Measurements from ENCODE around the gene MED25. TPM values are rescaled to one million over a fixed set of nuclear protein-coding genes. Genes with fewer than 3 reads are reported as not detected.

Gene MED25
- total and polyA plus RNA-seq, 2 donors (not counting 1 experiment from before 2014, with no cell fraction given): 11.2 to 20.2 TPM

DNA sequence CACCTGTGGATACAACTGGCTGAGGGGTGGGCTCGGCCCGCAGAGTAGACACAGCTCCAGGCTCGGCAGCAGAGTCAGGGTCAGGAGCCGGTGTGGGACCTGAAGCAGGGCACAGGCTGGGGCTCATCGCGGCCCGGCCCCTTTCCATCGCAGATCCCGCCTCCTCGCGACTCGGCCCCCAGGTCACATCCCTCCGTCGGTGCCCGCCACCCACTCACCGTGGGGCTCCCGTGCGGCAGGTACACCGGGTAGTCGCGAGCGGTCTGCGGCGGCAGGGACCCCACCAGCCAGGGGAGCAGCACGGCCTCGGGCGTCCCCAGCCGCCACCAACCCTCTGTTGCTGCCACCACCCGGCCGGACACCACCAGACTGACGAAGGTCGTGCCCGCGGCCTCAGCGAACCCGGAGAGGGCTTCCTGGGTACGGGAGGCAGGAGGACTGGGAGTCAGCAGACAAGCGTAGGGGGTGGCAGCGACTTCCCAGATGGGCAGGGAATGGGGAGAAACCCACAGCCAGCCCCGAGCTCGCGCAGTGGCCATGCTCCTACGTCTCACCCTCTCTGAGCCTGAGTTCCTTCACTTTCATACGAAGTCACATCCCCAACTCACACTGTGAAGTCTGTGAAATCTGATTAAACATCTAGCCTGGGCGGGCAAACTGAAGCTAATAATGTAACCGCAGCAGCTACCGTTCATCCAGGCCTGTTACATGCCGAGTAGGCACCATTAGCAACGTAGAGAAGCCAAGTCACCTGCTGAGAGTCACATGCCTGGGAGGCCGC, 8.7 kb upstream of the MED25 start:
- Histone ChIP-seq H2AFZ (ENCODE audit: low read length) (peak overlapping the region; percentile 69), H3K27me3 (ENCODE audit: control insufficient read depth, insufficient read depth, low read length) (no peaks in the 10 kb centered on the region), H3K4me3 (replicated peaks in 1 of 4; ENCODE audit: control extremely low read depth in 1 of 4, insufficient read depth in 1 of 4, low read depth in 3 of 4, low read length in 4 of 4) (peak overlapping the region; percentile 59 to 73 (median 66)), H3K27ac (ENCODE audit: insufficient read depth, low read length) (peak overlapping the region; percentile 55), H3K9ac (ENCODE audit: insufficient read depth, low read length) (peak overlapping the region; percentile 67), H3K4me2 (ENCODE audit: extremely low read depth, insufficient read depth, low read length) (peak overlapping the region; percentile 86), H3K9me3 (ENCODE audit: control insufficient read depth, insufficient read depth, low read depth, low read length) (no peaks in the 10 kb centered on the region), H3K4me1 (ENCODE audit: control insufficient read depth, extremely low read depth, insufficient read depth, low read length) (peaks cover 8% of the 10 kb centered on the region), H4K20me1 (ENCODE audit: control insufficient read depth, extremely low read depth, insufficient read depth, low read length) (no peaks in the 10 kb centered on the region), H3K36me3 (ENCODE audit: control insufficient read depth, insufficient read depth, low read length) (peaks cover 9% of the 10 kb centered on the region), H3K79me2 (ENCODE audit: control insufficient read depth, insufficient read depth, low read length) (no peaks in the 10 kb centered on the region)
- peak in 1 of 2 donors; percentile 19 for DNase-seq (ENCODE audit: low read depth in 2 of 2)
- no peak for TF ChIP-seq EZH2 (IDR thresholded peaks at IDR 0.05; ENCODE audit: low read length, missing control alignments)

DNA sequence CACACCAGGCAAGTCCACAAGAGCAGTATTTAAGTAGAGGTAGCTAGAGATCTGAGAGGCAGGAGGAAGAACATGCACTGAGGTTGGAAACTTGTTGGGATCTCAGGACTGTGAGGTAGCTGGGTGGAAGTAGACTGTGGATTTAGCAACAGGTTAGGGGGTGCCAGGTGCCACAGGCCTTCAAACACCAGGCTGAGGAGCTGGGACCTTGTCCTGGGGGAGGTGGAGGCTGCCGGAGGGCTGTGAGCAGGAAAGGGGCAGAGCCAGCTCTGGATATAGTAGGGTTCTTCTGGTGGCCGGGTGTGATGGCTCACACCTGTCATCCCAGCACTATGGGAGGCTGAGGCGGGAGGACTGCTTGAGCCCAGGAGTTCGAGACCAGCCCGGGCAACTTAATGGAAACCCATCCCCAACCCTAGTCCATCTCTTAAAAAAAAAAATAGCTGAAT, 8.1 kb upstream of the MED25 start:
- DNase-seq (ENCODE audit: low read depth in 2 of 2): no peak
- Histone ChIP-seq H3K9me3 (ENCODE audit: control insufficient read depth, insufficient read depth, low read depth, low read length) (no peaks in the 10 kb centered on the region), H3K27ac (ENCODE audit: insufficient read depth, low read length) (no peak overlapping the region), H3K4me1 (ENCODE audit: control insufficient read depth, extremely low read depth, insufficient read depth, low read length) (peaks cover 8% of the 10 kb centered on the region), H3K79me2 (ENCODE audit: control insufficient read depth, insufficient read depth, low read length) (no peaks in the 10 kb centered on the region), H3K9ac (ENCODE audit: insufficient read depth, low read length) (peak overlapping the region; percentile 9), H4K20me1 (ENCODE audit: control insufficient read depth, extremely low read depth, insufficient read depth, low read length) (no peaks in the 10 kb centered on the region), H2AFZ (ENCODE audit: low read length) (peak overlapping the region; percentile 1), H3K4me3 (replicated peaks in 1 of 4; ENCODE audit: control extremely low read depth in 1 of 4, insufficient read depth in 1 of 4, low read depth in 3 of 4, low read length in 4 of 4) (peak overlapping the region in 2 of 4 experiments; percentile 44 to 73), H3K27me3 (ENCODE audit: control insufficient read depth, insufficient read depth, low read length) (no peaks in the 10 kb centered on the region), H3K36me3 (ENCODE audit: control insufficient read depth, insufficient read depth, low read length) (peaks cover 9% of the 10 kb centered on the region), H3K4me2 (ENCODE audit: extremely low read depth, insufficient read depth, low read length) (peak overlapping the region; percentile 86)
- no peak for TF ChIP-seq EZH2 (IDR thresholded peaks at IDR 0.05; ENCODE audit: low read length, missing control alignments)

DNA sequence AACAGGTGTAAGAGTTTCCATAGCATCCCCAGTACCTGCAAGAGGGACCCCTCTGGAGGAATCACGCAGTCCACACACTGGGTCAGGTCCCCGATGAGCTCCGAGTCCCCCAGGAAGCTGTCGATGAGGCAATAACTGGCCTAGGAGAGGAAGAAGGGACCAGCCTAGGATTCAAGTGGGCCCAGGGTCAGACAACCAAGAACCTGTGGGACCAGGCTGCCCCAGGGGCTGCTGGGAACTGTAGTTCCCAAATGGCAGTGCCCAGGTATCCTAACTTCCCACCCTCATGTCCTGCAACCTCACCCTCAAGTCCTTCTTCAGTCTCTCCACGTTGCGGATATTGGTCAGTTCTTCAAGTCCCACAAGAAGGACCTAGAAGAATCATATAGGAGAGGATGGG, 6.8 kb upstream of the MED25 start:
- H3K4me1 ChIP-seq (ENCODE audit: control insufficient read depth, extremely low read depth, insufficient read depth, low read length): peaks cover 8% of the 10 kb centered on the region
- no peak overlapping the region for H3K27ac ChIP-seq (ENCODE audit: insufficient read depth, low read length)
- H3K4me3 ChIP-seq (replicated peaks in 1 of 4; ENCODE audit: control extremely low read depth in 1 of 4, insufficient read depth in 1 of 4, low read depth in 3 of 4, low read length in 4 of 4): no peak overlapping the region
- no peak overlapping the region for H2AFZ ChIP-seq (ENCODE audit: low read length)
- DNase-seq (ENCODE audit: low read depth in 2 of 2): no peak
- H3K9me3 ChIP-seq (ENCODE audit: control insufficient read depth, insufficient read depth, low read depth, low read length): no peaks in the 10 kb centered on the region
- no peak overlapping the region for H3K9ac ChIP-seq (ENCODE audit: insufficient read depth, low read length)
- H3K36me3 ChIP-seq (ENCODE audit: control insufficient read depth, insufficient read depth, low read length): peaks cover 7% of the 10 kb centered on the region
- TF ChIP-seq, protein P1, sequence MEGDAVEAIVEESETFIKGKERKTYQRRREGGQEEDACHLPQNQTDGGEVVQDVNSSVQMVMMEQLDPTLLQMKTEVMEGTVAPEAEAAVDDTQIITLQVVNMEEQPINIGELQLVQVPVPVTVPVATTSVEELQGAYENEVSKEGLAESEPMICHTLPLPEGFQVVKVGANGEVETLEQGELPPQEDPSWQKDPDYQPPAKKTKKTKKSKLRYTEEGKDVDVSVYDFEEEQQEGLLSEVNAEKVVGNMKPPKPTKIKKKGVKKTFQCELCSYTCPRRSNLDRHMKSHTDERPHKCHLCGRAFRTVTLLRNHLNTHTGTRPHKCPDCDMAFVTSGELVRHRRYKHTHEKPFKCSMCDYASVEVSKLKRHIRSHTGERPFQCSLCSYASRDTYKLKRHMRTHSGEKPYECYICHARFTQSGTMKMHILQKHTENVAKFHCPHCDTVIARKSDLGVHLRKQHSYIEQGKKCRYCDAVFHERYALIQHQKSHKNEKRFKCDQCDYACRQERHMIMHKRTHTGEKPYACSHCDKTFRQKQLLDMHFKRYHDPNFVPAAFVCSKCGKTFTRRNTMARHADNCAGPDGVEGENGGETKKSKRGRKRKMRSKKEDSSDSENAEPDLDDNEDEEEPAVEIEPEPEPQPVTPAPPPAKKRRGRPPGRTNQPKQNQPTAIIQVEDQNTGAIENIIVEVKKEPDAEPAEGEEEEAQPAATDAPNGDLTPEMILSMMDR (conservative IDR thresholded peaks at IDR 0.05 in 1 of 2, IDR thresholded peaks at IDR 0.05 in 1 of 2; ENCODE audit: low read depth in 1 of 2, low read length in 2 of 2): no peak
- TF ChIP-seq EZH2 (IDR thresholded peaks at IDR 0.05; ENCODE audit: low read length, missing control alignments): no peak
- no peak overlapping the region for H3K4me2 ChIP-seq (ENCODE audit: extremely low read depth, insufficient read depth, low read length)
- no peaks in the 10 kb centered on the region for H3K27me3 ChIP-seq (ENCODE audit: control insufficient read depth, insufficient read depth, low read length)
- no peaks in the 10 kb centered on the region for H4K20me1 ChIP-seq (ENCODE audit: control insufficient read depth, extremely low read depth, insufficient read depth, low read length)
- H3K79me2 ChIP-seq (ENCODE audit: control insufficient read depth, insufficient read depth, low read length): no peaks in the 10 kb centered on the region

Data from fibroblast of lung (primary cell).